HG02610 (cell line): ENCODE results near the gene FAM89B.

Source experiments
- ATAC-seq: cut with Tn5 transposase; IDR thresholded peaks from one replicate; pipeline ENCODE4 v1.9.1; 2021; ENCODE audit warnings: mild to moderate bottlenecking, moderate library complexity; ENCODE audit not compliant: unreplicated experiment

The FAM89B gene

DNA sequence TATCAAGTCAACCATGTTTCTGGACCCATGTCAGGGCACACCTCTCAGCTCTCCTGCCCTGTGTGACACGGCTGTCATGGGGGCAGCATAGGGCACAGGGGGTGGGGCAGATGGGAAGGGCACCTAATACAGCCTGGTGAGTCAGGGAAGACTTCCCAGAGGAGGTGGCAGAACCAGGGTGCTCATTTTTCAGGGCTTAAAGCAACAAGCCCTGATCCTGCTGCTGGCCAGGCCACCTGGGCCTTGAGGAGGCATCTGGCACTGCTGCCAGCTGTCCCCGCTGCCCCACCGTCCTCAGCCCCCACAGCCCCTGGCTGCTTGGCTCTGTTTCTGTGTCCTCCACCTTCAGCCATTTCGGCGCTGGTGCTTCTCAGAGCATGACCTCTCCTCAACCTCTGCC is 37.3 kb downstream of the FAM89B start:
- no peak for ATAC-seq

DNA sequence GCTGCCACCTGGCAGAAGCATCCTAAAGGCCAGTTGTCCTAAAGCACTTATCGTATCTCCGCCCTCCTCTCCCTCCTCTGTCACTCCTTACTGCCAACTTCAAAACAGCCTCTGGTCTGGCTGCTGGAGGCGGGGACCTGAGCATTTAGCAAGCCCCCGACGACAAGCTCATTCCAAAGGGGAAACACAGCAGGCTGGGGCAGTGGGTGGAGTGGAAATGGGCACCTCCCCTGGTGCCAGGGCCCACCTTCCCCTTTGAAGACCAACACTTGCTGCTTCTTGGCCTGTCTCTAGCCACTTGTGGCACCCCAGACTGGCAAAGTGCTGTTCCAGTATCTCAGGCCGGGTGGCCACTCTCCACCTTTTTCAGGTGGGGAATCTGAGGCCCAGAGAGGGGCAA is 38.1 kb downstream of the FAM89B start:
- ATAC-seq: no peak

DNA sequence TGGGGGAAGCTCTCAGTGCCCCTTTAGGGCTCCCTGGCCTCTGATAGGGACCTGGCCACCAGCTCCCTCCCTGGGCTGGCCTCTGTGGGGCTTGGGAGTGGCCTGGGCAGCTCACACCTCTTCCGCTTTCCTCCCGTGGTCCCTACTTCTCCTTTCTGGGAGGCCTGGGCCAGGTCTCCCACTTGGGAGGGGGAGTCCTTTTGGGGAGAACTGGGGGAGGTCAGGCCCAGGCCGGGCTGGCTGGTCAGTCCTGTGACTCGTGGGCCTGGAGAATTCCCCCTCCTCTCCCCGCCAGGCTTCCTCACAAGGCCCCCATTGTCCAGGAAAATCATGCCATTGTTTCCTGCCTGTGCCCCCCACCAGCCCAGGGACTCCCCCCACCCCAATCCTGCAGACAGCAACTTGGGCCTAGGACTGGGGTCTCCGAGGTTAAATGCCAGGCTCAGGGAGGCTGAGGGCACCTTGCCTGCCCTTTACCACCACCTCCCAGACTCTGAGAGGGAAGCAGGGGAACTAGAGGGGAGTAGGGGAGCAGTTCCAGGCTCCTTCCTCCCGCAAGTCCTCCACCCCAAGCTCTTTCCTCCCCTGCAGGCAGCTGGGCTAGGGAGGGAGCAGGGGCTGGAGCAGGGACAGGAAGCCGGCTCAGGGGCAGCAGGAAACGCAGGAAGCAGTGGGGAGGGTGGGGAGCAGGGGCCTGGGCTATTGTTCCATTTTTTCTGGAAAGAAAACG is 38.9 kb downstream of the FAM89B start:
- no peak for ATAC-seq

DNA sequence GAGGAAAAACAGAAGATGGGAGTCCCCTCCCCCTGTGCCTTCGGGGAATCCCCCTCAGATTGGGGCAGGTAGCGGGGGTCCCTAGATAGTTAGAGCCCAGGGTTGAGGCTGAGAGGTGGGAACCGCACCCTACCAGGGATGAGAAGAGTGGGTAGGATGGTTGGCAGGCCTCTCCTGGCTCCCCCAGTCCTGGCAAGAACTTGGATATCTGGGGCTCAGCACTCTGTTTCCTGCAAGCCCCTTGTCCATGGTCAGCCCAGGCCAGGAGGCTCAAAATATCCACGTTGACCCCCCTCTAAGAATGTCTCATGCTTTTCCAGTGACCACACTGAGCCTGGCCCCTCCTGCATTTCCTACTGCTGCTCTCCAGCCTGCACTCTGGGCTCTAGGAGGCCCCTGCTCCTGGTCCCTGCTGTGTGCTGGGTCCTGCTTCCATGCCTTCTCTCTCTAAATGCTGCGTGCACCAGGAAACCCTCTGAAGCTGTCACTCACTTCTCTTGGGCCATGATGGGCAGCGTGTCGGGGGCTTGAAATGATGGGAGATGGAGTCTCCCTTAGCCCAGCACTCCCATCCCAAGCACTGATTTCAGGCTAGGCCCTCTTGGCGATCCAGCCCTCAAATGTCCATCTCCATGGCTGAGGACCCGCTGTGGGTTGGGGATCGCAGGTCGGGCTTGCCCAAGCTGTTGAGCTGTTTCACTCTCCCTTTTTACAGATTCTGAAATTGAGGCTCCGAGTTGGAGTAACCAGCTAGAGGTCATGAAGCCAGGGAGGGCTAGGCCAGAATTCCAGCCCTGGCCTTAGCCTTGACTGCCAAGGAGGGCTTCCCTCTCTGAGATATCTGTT is 39.6 kb downstream of the FAM89B start:
- ATAC-seq: no peak

DNA sequence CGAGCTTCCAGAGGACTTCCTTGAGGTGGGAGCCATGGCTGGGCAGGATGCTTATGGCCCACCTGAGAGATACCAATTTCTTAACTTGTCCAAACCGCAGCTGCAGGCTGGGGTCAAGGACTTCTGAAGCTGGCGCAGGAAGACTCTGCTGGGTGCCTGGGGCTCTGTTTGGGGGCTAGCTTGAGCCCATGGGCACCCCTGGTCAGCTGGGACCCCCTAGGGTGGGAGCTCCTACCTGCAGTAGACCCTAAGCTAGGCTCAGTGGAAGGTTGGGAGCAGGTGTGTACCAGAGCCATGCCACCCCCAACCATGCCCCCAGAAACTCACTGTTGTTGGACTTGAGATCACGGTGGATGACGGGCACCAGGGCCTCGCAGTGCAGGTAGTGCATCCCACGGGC is 40.4 kb downstream of the FAM89B start:
- ATAC-seq: no peak

DNA sequence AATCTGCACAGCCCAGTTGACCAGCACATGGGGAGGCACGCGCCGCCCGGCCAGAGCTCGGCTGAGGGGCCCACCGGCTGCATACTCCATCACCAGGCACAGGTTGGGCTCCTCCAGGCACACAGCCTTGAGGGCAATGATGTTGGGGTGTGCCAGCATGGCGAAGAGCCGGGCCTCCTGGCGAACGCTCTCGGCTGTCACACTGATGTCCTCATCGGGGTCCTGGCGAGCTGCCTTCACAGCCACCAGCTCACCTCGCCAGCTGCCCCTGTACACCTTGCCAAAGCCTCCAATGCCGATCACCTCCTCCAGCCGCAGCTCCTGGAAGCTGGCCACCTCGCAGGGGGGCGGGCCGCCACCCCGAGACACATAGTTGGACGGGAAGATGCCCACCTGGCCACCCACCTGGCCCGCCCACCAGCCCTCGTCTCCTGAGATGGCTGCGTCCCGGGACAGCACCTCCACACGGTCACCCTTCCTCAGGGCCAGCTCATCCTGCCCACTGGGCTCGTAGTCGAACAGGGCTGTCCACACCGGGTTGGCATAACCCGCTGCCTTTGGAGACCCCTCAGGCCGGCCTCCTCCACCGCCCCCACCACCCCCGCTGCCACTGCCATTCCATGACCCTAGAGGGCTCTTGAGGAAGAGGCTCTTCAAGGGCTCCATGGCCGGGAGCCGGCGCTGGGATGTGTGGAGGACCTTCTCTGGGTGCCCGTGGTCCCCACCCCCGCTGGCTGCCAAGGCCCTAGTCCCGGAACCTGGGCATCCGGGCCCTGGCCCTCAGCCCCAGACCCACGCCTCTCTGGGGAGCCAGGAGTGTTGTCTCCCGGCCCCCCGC is 41.0 kb downstream of the FAM89B start:
- ATAC-seq: no peak

DNA sequence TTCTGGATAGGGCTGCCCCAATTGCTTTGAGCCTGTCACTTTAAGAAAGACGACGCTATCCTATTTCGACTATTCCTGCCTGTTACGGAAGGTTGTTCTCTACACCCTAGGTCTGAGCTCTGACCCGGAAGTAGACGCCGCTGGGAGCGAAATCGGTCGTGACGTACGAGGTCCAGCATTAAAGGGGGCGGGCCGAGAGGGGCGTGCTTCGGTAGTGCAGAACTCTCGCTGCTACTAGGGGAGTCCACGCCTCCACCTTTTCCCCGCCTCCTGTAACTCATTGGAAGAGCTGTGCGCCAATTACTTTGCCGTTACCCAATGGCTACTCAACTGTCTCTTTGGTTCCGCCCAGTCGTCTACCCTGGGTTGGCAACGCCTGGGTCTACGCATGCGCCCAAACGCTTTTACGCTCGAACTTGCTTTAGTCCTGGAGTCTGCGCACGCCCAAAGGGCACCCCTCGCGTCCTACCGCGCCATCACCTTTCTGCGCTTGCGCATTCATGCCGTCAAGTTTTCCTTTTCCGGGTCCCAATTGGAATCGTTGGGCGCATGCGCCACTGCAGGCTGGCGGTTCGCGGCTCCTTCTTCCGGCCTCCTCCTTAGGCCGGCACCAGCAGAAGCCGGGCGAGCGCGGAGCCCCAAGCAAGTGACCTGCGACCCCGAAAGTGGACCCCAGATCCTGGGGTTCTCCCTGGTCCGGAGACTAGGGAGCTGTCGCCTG is 43.1 kb downstream of the FAM89B start, which contains the start of gene PCNX3:
TSS of gene PCNX3 (plus strand) at position 548 of the 721 bp plus-strand sequence. CDS start 536 bp downstream, outside the sequence.
- peak; percentile 76 for ATAC-seq

DNA sequence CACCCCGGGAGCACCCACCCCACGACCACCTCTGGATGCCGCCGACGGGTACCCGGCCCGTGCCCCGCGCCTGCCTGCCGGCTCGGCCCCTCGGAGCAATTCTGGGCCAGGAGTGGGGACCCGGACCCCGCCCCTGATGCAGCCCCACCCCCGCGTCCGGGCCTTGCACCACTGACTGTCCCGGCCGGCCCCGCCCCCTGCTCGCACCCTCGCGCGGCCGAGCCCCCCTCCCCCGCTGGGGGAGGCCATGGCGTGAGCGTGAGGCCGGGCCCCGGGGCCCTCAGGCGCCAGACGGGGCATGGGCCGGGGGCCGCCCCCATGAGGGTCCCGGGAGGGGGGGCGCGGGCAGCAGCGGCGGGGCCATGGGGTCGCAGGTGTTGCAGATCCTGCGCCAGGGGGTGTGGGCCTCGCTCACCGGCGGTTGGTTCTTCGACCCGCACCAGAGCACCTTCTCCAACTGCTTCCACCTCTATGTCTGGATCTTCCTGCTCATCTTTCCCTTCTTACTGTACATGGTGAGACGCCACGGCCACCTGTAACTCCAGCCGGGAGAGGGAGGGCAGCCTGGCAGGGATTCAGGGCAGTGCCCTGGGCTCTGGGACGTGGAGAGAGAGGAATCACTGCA is 43.7 kb downstream of the FAM89B start:
- peak; percentile 0 for ATAC-seq

DNA sequence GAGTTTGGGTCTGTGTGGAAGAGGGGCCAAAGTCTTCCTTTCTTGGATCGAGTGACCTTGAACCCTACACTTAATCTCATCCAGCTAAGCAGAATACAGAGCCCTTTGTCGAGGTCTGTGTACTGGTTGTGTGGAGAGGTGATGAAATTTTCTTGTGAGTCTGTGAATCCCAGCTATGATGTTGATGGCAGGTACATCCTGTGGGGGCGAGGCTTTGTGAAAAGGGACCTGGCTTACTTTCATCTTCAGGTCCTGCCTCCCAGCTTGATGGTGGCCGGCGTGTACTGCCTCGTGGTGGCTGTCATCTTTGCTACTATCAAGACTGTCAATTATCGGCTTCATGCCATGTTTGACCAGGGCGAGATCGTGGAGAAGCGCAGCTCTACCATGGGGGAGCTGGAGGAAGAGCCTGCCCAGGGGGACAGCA is 44.2 kb downstream of the FAM89B start:
- ATAC-seq: no peak

DNA sequence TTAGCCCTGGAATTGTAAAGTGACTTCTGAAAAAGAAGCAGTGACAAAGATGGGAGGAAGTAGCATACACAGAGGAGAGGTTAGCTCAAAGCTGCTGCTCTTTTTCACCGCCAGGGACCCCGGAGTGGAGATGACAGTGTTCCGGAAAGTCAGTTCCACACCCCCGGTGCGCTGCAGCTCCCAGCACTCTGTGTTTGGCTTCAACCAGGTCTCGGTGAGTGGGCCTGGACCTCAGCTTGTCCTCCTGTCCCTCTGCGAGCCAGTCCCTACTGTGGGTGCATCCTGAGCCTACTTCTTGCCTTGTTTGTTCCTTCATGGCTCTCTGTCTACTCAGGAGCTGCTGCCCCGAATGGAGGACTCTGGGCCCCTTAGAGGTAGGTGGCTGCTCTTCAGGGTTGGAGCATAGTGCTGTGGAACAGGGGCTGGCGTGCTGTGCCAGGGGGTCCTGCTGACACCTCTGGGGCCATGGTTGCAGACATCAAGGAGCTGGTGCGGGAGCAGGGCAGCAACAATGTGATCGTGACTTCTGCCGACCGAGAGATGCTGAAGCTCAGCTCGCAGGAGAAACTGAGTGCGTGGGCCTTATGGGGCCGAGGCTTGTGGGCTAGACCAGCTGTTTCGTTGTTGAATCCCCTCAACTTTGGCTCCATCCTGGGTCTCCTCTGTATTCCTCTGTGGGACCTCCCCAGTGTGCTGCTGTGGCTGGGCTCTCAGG is 45.0 kb downstream of the FAM89B start:
- no peak for ATAC-seq

DNA sequence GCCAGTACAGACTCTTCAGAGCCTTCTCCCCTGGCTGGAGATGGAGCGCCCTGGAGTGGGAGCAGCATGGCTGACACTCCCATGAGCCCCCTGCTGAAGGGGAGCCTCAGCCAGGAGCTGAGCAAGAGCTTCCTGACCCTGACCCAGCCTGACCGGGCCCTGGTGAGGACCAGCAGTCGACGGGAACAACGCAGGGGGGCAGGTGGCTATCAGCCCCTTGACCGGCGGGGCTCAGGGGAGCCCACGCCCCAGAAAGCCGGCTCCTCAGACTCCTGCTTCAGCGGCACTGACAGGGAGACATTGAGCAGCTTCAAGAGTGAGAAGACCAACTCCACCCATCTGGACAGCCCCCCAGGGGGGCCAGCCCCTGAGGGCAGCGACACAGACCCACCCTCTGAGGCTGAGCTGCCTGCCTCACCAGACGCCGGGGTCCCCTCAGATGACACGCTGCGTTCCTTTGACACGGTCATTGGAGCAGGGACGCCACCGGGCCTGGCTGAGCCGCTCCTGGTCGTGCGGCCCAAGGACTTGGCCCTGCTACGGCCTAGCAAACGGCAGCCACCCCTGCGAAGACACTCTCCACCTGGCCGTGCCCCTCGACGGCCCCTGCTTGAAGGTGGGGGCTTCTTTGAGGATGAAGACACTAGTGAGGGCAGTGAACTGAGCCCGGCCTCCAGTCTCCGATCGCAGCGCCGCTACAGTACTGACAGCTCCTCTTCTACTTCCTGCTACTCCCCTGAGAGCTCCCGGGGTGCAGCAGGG is 45.8 kb downstream of the FAM89B start:
- ATAC-seq: no peak

DNA sequence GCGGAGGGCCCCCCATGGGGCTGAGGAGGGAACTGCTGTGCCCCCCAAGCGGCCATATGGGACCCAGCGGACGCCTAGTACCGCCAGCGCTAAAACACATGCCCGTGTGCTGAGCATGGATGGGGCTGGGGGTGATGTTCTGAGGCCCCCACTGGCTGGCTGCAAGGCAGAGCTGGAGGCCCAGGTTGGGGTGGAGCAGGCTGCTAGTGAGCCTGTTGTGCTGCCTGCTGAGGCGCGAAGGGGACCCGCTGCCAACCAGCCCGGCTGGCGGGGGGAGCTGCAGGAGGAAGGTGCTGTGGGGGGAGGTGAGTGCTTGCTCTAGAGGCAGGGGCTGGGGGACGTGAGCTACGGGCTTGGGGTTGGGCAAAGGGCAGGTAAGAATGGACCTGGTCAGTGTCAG is 46.4 kb downstream of the FAM89B start:
- no peak for ATAC-seq

DNA sequence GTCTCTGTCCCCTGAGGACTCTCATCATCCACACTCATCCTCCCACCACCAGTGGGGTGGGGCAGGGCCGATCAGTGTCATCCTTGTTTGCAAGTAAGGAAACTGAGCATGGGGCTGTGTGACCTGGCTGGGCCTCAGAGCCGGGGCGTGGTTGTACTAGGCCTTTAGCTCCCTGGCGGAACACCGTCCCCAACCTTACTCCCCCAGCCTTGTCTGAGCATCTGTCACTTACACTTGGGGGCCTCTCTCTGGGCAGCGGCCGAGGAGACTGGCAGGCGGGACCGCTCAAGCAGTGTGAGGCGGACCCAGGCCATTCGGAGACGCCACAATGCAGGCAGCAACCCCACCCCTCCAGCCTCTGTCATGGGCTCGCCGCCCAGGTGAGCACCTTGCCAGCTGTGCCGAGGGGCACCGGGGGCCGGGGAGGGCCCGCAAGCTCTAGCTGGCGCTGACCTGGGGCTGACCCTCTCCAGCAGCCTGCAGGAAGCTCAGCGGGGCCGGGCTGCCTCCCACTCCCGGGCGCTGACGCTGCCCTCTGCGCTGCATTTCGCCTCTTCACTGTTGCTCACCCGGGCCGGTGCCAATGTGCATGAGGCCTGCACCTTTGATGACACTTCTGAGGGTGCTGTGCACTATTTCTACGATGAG is 47.1 kb downstream of the FAM89B start:
- no peak for ATAC-seq

DNA sequence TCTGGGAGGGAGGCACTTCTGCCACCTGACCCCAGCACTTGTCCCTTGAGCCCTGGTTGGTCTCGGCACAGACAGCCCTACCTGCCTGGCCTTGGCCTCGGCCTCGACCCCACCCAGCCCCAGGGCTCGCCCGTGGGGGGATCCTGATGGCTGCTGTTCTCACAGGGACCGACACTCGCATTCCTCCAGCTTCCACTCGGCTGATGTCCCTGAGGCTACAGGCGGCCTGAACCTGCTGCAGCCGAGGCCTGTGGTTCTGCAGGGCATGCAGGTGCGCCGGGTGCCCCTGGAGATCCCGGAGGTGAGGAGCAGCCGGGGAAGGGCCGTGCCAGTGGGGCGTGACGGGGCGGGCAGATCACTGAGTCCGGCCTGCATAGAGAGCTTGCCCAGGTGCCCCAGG is 48.3 kb downstream of the FAM89B start:
- no peak for ATAC-seq

DNA sequence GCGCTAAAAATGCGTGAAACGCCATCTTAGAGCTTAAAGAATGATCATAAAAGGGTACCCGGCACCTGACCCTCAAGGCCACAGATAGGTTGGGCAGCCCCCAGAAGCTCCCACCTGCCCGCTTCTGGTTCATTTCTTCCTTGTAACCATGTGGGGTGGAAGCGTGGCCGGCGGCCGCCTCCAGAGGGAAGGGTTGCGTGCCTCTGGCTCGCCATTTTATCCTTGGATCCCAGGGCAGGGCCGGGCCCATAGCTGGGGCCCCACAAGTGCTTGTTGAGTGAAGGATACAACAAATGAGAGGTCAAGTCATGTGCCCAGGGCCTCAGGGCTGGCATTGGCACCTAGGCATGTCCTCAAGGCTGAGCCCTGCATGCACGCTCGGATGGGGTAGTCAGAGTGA is 49.1 kb downstream of the FAM89B start:
- ATAC-seq: no peak

DNA sequence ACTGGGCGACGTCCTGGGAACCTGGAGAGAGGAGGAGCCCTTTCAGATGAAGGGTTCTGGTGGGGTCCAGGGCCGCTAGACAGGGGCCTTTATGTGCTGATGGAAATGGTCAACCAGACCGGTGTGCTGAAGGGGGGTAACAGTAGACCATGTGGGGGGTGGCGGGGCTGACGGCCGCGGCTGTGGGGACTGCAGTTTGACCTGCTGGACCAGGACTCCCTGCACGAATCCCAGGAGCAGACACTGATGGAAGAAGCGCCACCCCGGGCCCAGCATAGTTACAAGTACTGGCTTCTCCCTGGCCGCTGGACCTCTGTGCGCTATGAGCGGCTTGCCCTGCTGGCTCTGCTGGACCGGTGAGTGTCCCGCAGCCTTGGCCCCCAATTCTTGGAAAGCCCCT is 49.7 kb downstream of the FAM89B start:
- no peak for ATAC-seq

DNA sequence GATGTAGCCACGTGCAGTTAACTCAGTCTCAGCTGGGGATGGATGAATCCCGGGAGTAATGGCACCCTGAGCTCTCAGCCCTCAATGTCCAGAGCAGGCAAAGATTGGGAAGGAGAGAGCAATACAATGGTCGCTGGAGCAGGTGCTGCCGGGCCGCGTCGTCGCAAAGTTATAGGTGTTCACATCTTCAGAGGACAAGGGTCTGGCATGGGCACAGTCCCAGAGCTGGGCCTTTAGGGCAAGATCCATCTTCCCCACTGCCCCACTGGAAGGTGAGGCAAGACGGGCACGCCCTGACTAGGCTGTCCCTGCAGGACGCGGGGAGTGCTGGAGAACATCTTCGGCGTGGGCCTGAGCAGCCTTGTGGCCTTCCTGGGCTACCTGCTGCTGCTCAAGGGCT is 50.8 kb downstream of the FAM89B start:
- ATAC-seq: no peak
